ENCODE data around the gene RRP8.

RRP8 gene

DNA sequence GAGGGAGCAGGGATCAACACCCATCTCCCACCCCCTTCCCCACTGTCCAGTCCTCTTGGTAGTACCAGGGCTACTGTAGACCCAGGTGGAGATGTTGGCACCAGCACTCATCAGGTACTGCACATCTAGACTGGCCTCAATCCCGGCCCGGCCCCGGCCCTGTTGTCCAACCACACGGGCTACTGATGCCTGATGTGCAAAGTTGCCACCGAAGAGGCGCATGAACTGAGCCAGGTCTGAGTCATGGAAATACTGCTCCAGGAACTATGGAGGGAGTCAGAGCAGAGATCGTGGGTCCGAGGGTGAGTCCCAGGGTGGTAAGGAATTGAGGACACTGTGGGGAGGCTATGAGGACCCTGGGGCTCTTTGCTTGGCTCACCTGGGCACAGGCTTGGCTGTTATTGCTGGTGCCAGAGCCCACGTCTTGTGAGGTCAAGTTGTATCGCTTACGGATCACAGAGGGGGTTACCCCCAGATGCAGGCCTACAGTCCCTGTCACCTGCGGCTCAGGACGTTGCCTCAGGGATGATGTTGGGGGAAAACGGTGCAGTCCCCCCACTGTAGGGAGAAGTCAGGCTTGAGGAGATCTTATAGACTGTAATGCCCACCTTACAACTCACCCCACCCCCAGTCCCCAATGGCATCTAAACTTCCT is 13.3 kb upstream of the RRP8 start:
- no peak for DNase-seq

DNA sequence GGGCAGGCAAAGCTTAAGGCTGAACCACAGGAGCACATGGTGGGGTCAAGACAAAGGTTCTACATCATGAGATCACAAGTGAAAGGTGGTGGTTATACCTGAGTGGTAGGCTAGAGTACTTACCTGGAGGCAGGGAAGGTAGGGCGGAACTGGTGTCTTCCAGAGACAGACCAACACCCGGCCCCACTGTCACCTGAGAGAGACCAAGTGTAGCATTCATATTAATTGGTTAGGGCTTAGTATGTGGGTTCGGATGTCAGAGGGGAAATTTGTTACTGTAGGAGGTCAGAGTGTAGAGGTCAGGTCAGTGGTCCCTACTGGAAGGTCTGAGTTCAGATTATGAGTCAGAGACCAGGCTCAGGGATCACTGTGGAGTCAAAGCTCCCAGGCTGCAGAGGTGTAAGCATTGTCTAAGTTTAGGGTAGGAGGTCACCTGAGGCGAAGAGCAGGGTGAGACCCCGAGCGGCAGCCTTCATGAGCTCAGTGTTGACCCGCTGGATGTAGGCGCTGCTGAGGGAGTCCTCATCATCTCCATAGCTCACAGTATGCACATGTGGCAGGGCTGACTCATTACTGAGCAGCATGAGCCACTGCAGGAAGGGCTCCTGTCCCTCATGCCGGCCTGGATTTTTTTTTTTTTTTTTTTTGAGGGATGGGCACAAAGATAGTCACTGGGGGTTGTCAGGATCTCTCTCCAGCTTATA is 12.6 kb upstream of the RRP8 start:
- DNase-seq = no peak

DNA sequence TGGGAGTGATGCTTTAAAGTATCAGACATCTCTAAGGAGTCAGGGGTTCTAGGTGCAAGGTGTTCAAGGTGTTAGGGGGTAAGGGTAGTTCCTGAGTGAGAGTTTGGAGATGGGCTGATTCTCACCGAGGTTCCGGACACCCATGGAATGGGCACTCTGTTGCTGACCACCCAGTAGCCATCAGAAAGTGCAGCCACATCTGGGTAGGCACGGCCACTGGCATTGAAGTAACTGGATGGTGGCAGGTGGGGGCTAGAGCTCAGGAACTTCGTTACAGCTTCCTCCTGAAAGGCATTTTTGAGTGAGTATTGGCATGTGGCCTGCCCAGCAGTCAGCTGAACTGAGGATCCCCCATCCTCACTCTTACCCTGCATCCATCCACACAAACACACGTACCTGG is 11.6 kb upstream of the RRP8 start:
- DNase-seq = no peak

DNA sequence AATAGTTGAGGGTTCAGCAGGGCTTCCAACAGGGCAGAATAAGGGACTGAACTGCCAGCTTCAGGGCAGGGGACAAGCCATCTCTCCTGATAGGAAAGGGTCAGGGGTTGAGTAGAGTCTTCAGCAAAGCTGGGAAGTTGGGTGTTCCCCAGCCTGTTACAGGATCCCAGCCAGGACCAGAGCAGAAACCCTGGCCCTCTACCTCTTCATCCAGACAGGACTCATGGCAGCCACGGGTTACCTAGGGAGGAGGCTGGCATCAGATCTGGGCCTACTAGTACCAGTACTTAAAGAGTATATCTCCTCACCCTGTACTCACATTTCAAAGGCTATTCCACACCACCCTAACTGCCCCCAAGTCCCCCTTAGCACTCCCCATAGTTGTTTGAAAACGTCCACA is 11.0 kb upstream of the RRP8 start:
- DNase-seq = no peak

DNA sequence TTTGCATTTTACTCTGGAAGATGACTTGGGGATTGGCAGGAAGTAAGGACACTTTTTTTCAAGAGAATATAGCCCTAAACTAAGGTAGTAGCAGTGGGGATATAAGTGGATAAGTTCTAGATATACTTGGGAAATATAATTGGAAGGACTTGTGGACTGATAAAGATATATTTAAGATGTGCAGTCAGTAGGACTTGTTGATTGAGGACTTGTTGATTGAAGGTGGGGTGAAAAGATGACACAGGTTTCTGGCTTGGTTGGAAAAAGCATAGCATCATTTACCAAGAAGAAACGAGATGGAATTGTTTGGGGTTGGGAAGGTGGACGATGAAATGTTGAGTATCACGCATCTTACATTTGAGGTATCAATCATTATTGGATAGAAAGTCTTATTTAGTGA is 10.1 kb upstream of the RRP8 start:
- DNase-seq = no peak

DNA sequence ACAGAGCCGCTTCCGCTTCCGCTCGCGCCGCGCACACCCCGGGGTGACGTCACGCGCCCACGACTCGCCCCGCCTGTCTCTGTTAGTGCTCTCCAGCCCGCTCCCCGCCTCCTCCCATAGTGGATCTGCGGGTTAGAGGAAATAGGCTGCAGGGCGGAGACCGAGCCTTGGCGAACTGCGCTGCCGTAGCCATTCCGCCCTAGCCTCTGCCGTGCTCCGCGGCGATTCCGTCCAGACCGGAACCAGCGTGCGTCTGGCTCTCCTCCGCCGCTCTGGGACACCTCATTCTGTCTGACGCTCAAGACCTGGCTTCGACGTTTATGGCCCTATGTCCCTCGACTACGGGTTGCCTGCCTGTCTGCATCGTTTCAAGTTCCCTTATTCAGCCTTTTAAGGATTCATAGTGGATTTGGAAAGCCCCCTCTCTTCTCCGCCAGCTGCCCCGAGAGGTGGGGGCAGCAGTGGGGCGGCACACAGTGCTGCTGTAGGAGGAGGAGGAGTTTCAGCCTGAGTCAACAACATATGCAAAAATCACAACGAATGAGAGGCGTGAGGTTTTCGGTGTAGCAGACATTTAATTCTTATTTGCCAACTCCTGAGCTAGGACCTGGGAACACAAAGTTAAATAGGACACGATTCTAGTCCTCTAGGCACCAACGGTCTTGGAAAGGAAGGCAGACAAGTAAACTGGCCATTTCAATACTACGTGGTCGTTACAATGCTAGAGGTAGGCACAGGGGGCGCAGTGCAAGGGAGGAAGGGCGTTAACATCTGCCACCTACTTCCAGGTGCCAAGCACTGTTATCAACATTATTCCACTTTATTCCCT is 9.0 kb upstream of the RRP8 start, which contains the start of gene TAF10:
Gene TAF10 (minus strand): TSS at position 4 of the 829 bp plus-strand sequence. CDS start 27 bp downstream, outside the sequence.
- DNase-seq = peak; percentile 89

DNA sequence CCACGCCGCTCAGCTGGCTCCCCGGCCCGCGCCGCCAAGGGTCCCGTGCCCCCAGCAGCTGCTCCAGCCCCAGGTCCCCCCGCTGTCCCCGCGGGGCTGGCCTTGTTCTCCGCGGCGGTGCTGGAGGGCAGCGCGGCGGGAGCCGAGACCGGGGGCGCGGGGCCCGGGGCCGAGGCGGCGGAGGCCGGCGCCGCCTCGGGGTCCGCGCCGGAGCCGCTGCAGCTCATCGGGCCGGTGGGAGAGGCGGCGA is 8.5 kb upstream of the RRP8 start:
- DNase-seq = no peak

DNA sequence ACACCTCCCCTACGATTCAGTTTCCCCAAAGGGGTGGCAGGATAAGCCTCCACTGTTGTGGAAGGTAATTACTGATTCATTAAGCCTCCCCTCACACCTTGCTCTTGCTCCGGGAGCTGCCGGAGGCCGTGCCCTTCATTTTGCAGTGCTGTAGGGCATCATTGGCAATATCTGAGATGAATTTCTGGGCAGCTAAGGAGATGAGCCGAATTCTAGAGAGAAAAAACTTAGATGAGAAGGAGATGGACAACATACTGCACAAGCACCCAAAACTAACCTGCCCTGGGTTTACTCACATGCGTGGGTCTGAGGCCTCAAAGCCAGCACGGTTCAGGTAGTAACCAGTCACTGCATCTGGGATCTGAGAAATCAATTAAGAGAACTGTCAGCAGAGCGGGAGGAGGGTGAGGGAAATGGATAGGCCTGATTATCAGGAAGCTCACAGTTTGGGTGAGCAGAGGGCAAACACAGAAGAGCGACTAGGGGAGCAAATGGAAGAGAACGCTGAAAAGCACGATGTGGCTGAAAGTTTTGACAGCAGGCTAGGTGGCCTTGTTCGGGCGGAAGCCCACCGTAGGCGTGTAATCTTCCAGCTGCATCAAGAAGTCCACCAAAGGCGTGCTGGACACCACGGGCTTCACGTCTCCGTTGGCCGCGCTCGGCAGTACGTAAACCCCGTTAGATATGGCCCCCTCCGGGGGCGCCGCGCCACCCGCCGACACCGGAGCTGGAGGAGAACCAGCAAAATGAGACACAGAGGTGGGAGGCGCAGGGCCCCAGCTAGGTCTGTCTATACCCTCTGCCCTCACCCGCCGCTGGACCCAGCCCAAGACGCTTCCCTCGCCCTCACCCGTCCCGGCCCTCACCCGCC is 7.9 kb upstream of the RRP8 start:
- no peak for DNase-seq

DNA sequence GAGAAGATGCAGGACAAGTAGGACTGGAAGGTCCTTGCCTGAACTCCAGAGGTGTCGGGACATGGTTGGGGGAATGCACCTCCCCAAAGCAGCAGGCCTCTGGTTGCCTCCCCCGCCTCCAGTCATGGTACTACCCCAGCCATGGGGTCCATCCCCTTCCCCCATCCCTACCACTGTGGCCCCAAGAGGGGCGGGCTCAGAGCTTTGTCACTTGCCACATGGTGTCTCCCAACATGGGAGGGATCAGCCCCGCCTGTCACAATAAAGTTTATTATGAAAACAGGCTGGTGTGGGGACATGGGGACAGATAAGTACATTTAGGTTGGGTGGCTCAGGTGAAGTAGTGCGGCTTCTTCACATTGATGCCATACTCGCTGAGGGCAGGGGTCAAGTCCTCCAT is 7.2 kb upstream of the RRP8 start:
- DNase-seq = no peak

DNA sequence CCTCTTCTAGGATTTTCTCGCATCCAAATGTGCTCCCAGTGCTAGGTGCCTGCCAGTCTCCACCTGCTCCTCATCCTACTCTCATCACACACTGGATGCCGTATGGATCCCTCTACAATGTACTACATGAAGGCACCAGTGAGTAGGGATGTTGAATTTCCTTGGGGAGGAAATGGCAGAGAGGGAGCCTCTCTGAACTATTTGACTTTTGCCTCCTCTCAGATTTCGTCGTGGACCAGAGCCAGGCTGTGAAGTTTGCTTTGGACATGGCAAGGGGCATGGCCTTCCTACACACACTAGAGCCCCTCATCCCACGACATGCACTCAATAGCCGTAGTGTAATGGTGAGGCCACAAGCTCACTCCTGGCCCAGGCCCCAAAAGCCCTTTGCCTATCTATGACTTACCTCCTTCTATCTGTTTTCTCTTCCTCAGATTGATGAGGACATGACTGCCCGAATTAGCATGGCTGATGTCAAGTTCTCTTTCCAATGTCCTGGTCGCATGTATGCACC is 6.1 kb upstream of the RRP8 start:
- DNase-seq = no peak

DNA sequence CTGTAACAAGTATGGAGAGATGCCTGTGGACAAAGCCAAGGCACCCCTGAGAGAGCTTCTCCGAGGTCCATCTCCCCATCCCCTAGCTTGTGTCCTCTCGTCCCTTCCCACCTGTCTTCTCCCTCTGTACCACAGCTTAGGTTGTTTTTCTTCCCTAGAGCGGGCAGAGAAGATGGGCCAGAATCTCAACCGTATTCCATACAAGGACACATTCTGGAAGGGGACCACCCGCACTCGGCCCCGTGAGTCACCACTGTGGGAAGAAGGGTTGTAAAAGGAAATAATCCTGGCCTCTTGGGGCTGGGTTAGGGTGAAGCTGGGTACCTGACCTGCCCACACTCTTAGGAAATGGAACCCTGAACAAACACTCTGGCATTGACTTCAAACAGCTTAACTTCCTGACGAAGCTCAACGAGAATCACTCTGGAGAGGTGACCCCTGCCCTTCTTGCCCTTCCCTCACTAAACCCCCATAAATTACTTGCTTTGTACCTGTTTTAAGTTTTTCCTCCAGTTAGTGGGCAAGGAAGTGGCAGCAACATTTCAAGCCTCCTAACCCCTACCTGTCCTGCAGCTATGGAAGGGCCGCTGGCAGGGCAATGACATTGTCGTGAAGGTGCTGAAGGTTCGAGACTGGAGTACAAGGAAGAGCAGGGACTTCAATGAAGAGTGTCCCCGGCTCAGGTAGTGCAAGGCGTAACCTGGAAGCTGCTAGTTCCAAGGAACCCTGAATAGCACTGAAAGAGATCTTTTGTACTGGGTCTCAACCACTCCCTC is 5.5 kb upstream of the RRP8 start:
- no peak for DNase-seq

DNA sequence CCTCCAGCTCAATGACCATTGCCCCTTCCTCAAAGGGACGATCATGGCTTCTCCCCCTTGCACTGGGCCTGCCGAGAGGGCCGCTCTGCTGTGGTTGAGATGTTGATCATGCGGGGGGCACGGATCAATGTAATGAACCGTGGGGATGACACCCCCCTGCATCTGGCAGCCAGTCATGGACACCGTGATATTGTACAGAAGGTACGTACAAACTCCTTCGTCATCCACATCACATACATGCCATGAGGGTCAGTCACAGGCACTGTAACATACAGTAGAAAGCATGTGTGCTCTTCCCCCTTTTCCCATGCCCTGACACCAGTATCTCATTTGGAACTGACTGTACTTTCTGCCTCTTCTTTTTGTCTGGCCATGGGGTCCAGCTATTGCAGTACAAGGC is 4.6 kb upstream of the RRP8 start:
- no peak for DNase-seq

DNA sequence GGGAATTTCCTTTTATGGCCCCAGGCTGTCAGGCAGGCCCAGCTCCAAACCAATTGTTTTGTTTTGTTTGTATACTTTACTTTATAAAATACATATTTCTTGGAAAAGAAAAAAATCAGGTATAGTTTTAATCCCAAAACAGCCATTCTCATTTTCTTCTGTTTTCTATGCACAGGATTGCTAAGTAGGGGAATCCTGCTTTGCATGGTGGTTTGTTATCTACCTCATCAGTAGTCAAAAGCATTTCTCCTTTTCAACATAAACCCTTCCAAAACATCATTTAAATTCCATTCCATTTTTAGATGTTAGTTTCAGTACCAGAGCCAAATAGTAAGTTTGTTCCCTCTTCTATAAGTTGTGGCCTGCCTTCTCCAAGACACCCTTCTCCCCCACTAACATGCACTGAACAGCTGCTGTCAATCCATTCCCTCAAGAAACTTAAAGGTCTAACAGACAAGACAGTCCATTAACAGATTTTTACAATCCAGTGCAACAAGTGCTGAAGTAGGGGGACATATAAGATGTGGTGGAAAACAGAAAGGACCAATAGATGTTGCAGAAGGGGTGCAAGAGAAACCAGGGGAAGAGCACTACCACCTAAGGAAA is 3.9 kb upstream of the RRP8 start:
- no peak for DNase-seq

DNA sequence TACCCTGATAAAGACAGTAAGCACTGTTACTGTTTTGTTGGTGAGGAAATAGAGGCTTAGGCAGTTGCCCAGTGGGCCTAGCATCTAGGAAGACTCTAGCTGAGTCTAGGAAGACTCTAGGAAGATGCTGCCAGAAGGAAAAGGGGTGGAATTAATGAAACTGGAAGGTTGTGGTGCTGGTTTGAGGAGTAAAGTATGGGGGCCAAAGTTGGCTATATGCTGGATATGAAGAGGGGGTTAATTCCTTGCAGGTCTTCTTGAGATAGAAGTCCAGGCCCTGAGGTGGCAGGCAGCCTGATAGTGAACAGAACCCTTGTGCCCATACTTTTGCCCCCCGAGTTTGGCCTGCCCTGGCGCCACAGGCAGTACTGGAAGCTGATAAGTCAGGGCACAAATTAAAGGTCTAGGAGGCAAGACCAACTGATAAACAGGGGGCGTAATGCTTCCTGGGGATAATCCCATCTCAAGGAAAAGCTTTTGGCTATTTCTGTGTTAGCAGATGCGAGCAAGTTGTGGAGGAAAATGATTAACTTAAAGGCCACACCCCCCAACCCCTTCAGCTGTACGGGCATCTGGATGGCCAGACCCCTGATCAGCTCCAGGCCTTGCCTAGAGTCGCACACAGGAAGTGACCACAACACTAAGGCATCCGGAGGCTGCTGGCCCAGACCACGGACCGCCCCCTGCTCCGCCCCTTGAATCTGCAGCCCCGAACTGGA is 3.2 kb upstream of the RRP8 start:
- peak; percentile 11 for DNase-seq

DNA sequence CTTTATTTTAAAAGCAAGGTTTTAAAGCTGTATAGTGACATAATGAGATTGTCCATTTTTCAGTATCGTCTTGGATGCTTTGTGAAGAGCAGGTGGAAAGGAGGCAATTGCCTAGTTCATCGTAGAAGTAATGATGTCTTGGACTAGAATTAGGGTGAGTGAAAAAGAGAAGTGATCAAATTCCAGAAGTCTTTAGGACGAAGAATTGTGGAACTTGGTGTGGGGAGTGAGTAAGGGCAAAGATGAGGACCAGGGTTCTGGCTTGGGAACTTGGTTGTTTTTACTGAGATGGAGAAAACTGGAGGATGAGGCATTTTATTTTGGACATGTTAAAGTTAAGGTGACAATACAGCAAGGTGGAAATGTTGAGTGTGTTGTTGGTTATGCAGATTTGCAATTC is 1.4 kb upstream of the RRP8 start:
- no peak for DNase-seq

DNA sequence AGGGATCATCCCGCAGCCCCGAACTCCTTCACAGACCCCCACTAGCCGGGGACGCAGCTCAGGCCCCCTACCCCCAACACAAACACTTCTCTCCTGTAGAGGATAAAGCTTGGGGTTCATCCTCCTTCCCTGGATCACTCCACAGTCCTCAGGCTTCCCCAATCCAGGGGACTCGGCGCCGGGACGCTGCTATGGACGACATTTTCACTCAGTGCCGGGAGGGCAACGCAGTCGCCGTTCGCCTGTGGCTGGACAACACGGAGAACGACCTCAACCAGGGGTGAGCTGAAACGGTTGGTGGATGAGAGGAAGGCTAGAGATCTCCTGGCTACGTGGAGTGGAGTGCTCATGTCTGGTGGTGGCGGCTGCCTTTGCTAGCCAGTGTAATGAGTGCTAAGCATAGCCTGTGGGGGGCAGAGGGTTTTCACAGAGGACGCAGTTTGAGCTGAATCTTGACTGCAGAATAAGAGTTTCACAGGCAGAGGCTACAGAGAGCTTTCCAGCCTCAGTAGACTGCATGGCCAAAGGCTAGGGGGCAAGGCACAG is 738 bp upstream of the RRP8 start:
- peak; percentile 42 for DNase-seq

DNA sequence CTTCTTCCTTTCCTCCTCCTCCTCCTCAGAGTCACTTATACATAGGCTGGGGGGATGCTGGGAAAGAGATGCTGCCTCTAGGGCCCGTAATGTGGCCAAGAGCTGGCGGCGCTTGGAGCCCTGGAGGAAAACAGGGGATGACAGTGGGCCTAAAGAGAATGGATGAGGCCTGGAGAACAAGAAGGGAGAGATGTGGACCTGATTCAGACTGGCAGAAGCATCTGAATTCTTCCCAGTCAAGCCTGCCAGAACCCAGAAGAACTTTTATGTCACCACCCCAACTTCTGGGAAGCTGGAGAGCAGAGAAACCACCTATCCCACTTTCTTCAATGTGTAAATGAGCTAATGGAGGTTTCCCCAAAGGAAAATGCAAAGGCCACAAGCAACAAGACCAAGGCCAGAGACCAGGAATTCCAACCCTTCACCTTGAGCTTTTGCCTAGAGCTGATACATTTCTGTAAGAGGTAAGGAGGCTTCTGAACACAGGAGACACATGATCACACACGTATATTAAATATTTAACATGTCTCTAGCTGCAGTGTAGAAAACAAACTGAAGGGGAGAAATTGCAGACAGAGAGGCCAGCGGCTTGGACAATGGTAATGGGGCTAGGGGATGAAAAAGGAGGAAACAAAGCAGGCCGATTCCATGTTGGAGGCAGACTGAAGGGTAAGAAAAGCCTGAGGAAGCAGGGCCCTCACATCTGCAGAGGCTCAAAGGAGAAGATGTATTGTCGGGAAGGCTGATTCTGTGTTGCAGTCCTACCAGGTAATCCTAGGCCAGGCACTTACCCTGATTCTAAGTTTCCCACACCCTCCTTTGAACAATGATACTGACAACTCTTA is 1.1 kb downstream of the RRP8 start:
- DNase-seq = no peak

DNA sequence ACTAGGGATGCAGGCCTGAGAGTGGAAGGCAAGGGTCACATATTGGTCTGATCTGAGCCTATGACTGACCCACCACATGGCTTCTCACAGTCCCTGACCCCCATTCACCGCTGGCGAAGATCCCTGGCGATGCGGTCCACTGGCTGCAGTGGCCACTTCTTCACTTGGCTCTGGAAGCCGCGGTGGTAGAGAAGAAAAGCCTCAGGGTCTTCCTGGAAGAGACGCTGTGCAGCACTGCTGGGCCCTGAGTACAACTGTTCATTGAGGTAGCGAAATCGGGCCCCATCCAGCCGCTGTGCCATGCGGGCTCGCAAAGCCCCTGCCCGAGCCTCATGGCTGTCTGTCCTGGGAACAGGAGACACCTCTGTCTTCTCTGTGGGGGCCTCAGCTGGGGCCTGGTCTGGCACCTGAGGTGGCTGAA is 2.4 kb downstream of the RRP8 start:
- no peak for DNase-seq

DNA sequence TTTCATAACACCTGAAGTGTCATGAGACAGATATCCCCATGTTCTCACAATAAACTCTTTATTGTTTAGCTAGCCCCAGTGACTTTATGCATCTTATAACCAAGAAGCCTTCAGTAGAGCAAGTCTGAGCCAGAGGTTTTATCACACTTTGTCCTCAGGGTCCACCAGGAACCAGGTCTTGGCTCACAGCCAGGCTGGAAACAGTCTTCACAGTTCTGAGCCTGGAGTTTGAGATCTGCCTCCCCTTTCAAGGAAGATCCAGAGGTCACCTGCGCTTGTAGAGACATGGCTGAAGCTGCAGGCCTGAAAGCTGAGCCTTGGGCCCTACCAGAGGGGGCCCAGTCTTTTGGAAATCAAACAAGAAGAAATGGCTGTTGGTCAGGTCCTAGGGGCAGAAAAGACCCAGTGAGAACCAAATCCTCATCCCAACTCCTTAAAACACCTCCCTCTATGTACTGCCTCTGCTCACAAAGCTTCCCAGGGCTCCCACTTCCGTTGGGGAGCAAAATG is 3.5 kb downstream of the RRP8 start:
- DNase-seq = no peak

DNA sequence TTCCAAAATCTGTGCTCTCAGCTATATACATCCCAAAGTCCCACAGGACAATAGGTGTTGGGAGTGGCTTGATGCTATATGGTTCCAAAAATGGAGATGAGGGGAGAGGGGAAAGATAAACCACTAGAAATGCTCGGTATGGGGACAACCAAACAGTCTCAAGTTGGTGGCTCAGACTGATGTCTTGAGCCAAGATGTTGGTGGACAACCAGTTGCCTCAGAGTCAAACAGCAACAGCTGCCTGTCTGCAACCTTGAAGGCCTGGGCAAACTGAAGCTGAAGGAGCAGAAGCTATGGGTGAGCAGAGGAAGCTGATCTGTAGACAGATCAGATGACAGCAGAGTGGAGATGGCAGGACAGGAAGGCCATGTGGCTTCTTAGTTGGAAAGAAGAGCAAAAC is 4.0 kb downstream of the RRP8 start:
- no peak for DNase-seq

Data from stimulated activated naive CD4-positive, alpha-beta T cell treated with Interleukin-2 at 50 U/mL for 16 hours (primary cell).